Measurements from ENCODE around the gene UVRAG. TPM values are rescaled to one million over a fixed set of nuclear protein-coding genes. Genes with fewer than 3 reads are reported as not detected.

UVRAG gene
- total RNA-seq, 1 donor from 2014 or later = 7.4 TPM

DNA sequence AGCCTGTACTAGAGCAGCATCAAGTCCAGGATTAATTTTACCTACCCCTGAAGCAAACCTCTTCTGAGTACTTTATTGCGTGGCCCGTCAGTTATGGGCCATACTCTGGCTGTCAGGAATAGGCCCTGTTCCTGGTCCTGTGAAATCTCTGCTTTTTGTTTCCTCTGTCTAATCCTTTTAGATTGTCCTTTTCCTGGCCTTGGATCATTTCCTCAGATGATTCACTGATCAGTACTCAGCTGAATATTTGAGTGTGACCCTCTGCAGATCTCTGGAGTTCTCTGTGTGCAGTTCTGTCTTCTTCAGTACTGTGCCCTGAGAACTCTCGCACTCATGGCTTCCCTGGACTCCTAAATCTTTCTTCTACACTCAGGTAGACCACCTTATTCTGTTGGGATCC lies 123.5 kb downstream of the UVRAG start:
- TF ChIP-seq, protein P1, sequence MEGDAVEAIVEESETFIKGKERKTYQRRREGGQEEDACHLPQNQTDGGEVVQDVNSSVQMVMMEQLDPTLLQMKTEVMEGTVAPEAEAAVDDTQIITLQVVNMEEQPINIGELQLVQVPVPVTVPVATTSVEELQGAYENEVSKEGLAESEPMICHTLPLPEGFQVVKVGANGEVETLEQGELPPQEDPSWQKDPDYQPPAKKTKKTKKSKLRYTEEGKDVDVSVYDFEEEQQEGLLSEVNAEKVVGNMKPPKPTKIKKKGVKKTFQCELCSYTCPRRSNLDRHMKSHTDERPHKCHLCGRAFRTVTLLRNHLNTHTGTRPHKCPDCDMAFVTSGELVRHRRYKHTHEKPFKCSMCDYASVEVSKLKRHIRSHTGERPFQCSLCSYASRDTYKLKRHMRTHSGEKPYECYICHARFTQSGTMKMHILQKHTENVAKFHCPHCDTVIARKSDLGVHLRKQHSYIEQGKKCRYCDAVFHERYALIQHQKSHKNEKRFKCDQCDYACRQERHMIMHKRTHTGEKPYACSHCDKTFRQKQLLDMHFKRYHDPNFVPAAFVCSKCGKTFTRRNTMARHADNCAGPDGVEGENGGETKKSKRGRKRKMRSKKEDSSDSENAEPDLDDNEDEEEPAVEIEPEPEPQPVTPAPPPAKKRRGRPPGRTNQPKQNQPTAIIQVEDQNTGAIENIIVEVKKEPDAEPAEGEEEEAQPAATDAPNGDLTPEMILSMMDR (conservative IDR thresholded peaks at IDR 0.05; ENCODE audit: low read depth, low read length) = no peak
- DNase-seq (ENCODE audit: low read depth) = no peak
- H3K4me3 ChIP-seq (ENCODE audit: low read depth, low read length) = no peak overlapping the region

DNA sequence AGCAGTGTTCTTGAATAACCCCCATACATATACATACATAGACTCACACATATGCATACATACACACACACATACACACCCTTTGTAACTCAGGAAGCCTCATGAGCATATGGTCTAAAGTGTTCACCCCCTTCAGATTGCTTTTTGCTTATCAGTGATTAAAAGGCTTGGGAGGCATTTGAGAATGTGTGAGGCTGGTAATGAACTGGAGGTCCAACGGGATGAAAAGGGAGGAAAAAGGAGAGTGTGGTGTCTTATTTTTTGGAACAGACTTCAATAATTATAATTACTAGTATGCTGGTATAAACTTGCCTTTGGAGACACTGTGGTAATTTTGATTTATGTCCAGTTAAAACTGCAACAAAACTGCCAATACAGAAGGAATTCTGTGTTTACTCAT lies 124.5 kb downstream of the UVRAG start:
- no peak for DNase-seq (ENCODE audit: low read depth)
- no peak overlapping the region for H3K4me3 ChIP-seq (ENCODE audit: low read depth, low read length)
- TF ChIP-seq, protein P1 (conservative IDR thresholded peaks at IDR 0.05; ENCODE audit: low read depth, low read length) = no peak

DNA sequence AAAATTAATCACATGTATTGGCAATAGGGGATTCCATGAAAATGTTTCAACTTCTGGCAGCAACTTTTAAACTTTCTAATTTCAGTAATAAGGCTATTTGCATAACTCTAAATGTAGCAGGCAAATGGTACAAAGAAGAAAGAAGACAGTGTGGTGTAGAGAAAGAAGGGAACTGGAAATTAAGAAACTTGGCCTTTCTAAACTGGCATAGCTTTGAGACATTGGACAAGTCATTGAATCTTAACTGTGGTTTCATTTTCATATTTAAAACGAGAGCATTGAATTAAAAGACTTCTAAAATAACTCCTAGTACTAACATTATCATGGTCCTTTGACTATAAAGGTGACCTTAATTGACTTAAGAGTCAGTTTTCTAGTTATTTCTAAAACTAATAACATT lies 125.0 kb downstream of the UVRAG start:
- DNase-seq (ENCODE audit: low read depth) = no peak
- TF ChIP-seq, protein P1 (conservative IDR thresholded peaks at IDR 0.05; ENCODE audit: low read depth, low read length) = no peak
- no peak overlapping the region for H3K4me3 ChIP-seq (ENCODE audit: low read depth, low read length)

DNA sequence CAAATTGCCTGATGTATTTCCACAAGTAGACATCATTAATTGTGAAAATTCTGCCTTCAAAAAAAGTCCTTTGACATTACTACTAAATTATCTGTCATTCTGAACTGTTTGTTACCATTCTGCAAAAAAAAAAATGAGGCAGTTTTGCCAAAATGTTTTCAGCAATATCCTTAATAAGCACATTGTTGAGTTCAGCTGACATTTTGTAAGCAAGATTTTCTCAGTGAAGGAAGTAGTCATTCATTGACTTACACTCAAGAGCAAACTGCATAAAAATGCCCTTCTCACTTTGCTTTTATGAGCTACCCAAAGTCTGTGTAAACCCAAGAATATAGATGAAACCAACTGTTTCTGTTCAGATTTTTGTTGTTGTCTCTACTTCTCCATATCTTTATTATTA lies 125.9 kb downstream of the UVRAG start:
- H3K4me3 ChIP-seq (ENCODE audit: low read depth, low read length) = no peak overlapping the region
- TF ChIP-seq, protein P1 (conservative IDR thresholded peaks at IDR 0.05; ENCODE audit: low read depth, low read length) = no peak
- DNase-seq (ENCODE audit: low read depth) = no peak

DNA sequence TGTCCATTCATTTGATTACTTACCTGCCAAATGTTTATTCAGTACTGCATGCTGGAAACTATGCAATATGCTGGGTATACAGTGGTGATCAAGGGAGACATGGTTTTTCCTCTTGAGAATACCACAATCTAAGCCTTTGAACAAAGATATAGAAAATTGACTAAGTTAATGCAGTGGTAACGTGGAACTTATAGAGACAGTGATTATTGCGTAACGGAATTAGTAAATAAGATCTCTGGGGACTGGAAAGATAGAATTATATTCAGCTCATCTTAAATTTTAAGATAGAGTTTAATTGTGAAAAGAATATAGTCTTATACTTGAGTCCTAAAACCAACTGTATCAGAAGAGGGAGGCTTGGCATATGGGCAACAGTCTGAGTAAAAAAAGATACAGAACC lies 129.5 kb downstream of the UVRAG start:
- DNase-seq (ENCODE audit: low read depth) = no peak
- TF ChIP-seq, protein P1 (conservative IDR thresholded peaks at IDR 0.05; ENCODE audit: low read depth, low read length) = no peak
- no peak overlapping the region for H3K4me3 ChIP-seq (ENCODE audit: low read depth, low read length)

DNA sequence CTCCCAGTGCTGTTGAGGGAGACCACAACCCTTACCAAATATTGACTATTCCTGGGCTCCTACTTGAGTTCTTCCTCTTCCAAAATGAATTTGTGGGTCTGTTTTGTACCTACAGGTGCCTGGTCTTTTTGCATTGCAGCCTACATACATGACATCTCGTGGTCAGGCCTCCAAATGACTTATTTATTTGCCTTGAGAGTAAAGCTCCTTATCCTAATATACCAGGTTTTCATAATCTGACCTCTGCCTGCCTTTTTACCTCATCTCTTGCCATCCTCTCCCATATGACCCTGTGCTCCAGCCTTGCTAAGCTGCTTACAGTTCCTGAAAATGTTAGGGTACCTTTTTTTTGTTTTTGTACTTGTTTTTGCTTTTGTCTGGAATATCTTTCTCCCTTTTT lies 130.4 kb downstream of the UVRAG start:
- H3K4me3 ChIP-seq (ENCODE audit: low read depth, low read length) = no peak overlapping the region
- DNase-seq (ENCODE audit: low read depth) = no peak
- TF ChIP-seq, protein P1 (conservative IDR thresholded peaks at IDR 0.05; ENCODE audit: low read depth, low read length) = no peak

DNA sequence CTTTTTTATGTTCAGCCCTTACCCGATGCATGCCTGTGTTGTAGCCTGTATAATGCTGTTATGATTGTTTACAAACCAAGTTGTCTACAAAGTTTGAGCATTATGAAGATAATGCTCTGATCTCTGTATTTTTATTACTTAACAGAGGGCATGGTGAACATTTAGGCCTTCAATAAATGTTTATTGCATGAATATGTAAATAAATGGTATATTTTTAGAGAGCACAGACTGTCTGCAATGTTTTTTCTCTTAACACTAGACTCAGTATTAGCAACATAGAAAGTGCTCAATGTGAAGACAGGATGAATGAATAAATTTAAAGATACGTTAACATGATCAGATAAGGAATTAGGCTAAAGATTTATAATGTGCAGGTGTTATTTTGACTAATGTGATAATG lies 130.9 kb downstream of the UVRAG start:
- DNase-seq (ENCODE audit: low read depth) = no peak
- no peak overlapping the region for H3K4me3 ChIP-seq (ENCODE audit: low read depth, low read length)
- TF ChIP-seq, protein P1 (conservative IDR thresholded peaks at IDR 0.05; ENCODE audit: low read depth, low read length) = no peak

Data from epithelial cell of proximal tubule (primary cell).